Measurements from ENCODE around the gene TBC1D14. TPM values are rescaled to one million over a fixed set of nuclear protein-coding genes. Genes with fewer than 3 reads are reported as not detected.

The TBC1D14 gene
- total RNA-seq, 4 donors from 2014 or later, result 44.8 to 67.7 (median 55.7) TPM

DNA sequence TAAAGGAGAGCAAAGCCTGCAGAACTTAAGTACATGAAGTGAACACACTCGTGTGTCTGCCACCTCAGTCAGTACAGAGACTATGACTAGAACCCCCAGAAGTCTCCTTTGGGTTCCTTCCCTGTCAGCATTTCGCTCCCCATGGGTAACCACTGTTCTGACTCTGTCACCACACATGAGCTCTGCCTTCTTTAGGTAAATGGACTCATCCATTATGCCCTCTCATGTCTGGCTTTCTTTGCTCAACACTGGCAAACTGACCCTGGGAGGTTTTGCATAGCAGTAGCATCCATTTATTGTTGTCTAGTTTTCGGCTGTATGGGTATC is 38.5 kb downstream of the TBC1D14 start:
- H3K4me3 ChIP-seq, result peak overlapping the region in 1 of 4 donors; percentile 34
- H3K4me1 ChIP-seq, result peaks cover 0 to 41% (median 0%) of the 10 kb centered on the region in 4 donors
- TF ChIP-seq, protein P1, sequence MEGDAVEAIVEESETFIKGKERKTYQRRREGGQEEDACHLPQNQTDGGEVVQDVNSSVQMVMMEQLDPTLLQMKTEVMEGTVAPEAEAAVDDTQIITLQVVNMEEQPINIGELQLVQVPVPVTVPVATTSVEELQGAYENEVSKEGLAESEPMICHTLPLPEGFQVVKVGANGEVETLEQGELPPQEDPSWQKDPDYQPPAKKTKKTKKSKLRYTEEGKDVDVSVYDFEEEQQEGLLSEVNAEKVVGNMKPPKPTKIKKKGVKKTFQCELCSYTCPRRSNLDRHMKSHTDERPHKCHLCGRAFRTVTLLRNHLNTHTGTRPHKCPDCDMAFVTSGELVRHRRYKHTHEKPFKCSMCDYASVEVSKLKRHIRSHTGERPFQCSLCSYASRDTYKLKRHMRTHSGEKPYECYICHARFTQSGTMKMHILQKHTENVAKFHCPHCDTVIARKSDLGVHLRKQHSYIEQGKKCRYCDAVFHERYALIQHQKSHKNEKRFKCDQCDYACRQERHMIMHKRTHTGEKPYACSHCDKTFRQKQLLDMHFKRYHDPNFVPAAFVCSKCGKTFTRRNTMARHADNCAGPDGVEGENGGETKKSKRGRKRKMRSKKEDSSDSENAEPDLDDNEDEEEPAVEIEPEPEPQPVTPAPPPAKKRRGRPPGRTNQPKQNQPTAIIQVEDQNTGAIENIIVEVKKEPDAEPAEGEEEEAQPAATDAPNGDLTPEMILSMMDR (IDR thresholded peaks at IDR 0.05), result no peak
- no peak for TF ChIP-seq POLR2A (IDR thresholded peaks at IDR 0.05)
- no peak for DNase-seq
- H3K27me3 ChIP-seq, result no peaks in the 10 kb centered on the region
- H3K36me3 ChIP-seq, result no peaks in the 10 kb centered on the region
- H3K9me3 ChIP-seq, result no peaks in the 10 kb centered on the region
- peak overlapping the region in 3 of 4 donors; percentile 66 to 90 (median 82) for H3K27ac ChIP-seq

DNA sequence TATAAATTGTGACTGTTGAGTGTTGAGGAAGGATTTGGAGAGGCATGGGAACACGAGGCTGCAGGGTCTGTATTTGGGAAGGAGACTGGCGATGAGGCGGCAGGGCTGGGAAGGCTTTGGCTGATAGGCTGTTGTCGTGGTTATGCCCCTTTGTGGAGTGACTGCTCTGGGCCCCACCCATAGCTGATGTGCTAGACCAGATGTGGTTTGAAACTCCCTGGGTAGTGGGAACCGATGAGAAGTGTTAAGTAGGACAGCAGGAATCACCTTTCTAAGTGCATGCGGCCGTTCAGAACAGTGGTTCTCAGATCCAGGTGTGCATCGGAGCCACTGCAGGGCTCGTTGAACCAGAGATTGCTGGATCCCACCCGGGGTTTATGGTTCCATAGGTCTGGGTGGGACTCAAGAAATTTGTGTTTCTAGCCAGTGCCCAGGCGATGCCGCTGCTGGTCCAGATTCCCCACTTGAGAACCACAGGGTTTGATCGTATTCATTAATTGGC is 42.3 kb downstream of the TBC1D14 start:
- no peak for DNase-seq
- no peak overlapping the region for H3K27ac ChIP-seq
- no peak overlapping the region for H3K4me3 ChIP-seq
- H3K27me3 ChIP-seq, result no peaks in the 10 kb centered on the region
- H3K9me3 ChIP-seq, result no peaks in the 10 kb centered on the region
- peaks cover 0 to 22% (median 0%) of the 10 kb centered on the region in 4 donors for H3K4me1 ChIP-seq
- TF ChIP-seq POLR2A (IDR thresholded peaks at IDR 0.05), result no peak
- TF ChIP-seq, protein P1 (IDR thresholded peaks at IDR 0.05), result no peak
- H3K36me3 ChIP-seq, result no peaks in the 10 kb centered on the region

DNA sequence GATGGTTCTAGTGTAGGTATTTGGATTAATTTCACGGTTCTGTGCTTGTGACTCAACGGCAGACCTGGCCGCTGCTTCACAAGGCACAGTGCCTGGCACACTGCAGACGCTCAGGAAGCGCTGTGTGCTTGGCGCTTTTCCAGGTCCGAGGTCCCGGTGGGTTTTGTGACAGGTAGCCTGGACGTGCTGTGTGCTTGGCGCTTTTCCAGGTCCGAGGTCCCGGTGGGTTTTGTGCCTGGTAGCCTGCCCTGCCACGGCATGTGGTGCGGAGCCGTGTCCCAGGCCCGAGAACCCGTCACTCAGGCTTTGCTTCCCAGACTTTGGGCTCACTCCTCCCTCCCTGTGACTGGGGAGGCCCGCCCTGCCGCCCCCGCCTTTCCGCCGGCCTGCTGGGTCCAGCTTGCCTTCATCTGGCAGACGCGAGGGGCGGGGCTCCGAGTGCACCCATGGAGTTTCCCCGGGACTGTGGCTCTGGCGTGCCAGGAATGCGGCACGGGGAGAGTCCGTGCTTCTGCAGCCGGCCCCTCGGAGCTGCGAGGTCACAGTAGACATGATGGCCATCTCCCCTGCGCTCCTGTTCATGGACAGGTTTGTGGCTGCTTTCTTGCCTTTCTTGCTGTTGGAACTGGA is 44.2 kb downstream of the TBC1D14 start:
- Histone ChIP-seq H3K9me3 (no peaks in the 10 kb centered on the region), H3K27me3 (no peaks in the 10 kb centered on the region), H3K4me1 (peaks cover 0 to 13% (median 0%) of the 10 kb centered on the region in 4 donors), H3K4me3 (peak overlapping the region in 2 of 4 donors; percentile 20 to 44), H3K27ac (peak overlapping the region in 3 of 4 donors; percentile 43 to 90 (median 53)), H3K36me3 (no peaks in the 10 kb centered on the region)
- peak in 2 of 3 donors; percentile 90 to 91 for DNase-seq
- TF ChIP-seq, protein P1 (IDR thresholded peaks at IDR 0.05), result no peak
- peak in 1 of 2 donors; percentile 44 for TF ChIP-seq POLR2A (IDR thresholded peaks at IDR 0.05)

DNA sequence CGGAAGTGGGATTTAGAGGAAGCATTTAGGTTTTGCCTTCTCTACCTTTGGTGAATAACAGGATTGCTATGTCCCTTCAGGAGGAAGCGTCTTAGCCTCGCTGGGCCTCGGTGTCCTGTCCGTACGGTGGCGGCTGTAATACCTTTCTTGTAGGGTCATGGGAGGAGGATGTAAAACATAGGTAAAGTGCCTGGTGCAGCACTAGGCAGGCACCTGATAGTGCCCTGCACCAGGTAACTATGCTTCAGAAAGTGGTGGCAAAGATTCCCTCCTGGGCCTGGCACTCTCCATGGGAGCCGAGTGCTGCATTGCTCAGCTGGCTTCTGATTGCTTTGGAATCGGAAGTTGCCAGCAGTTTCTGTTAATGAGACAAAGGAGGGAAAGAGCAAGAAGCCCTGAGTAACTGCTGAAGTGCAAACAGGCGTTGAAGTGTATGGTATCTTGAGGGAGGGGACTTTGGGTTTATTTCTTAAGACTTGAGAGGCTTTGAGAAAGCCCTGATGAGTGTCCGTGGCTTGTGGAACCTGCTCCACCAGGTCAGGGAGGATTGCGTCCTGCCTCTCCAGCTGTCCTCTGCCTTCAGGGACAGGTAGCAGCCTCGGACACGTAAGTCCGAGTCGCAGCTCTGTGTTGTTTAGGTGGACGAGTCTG is 45.8 kb downstream of the TBC1D14 start:
- Histone ChIP-seq H3K27ac (peak overlapping the region in 1 of 4 donors; percentile 38), H3K9me3 (no peaks in the 10 kb centered on the region), H3K4me1 (peaks cover 0 to 13% (median 0%) of the 10 kb centered on the region in 4 donors), H3K4me3 (no peak overlapping the region), H3K36me3 (no peaks in the 10 kb centered on the region), H3K27me3 (no peaks in the 10 kb centered on the region)
- TF ChIP-seq, protein P1 (IDR thresholded peaks at IDR 0.05), result no peak
- no peak for TF ChIP-seq POLR2A (IDR thresholded peaks at IDR 0.05)
- DNase-seq, result peak in 1 of 3 donors; percentile 41

DNA sequence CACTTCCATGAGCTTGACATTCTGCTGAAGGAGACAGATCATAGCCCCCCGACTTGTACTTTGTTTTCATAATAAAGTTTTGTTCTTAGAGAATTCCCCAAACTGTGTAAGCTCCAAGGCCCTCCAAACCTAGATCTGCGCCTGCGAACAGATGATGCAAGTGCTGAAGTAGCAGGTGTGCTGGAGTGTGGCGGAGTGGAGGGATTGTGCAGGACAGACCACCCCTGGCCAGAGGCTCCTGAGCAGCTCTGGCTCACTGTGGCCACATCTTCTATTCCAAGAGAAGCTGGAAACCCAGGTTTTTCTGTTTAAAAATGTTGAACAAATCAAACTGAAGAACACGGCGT is 46.4 kb downstream of the TBC1D14 start:
- H3K36me3 ChIP-seq, result no peaks in the 10 kb centered on the region
- H3K27me3 ChIP-seq, result no peaks in the 10 kb centered on the region
- H3K9me3 ChIP-seq, result no peaks in the 10 kb centered on the region
- no peak for DNase-seq
- no peak overlapping the region for H3K4me3 ChIP-seq
- peaks cover 0 to 13% (median 0%) of the 10 kb centered on the region in 4 donors for H3K4me1 ChIP-seq
- peak overlapping the region in 1 of 4 donors; percentile 39 for H3K27ac ChIP-seq
- no peak for TF ChIP-seq POLR2A (IDR thresholded peaks at IDR 0.05)
